Body of pancreas (tissue), 4 donors: ENCODE measurements around the gene FREM1. TPM values are rescaled to one million over a fixed set of nuclear protein-coding genes. Genes with fewer than 3 reads are reported as not detected.

Experiments
- ATAC-seq: fragments of 150-250 bp; one replicate; pipeline ENCODE4 v1.9.1; 2016
- DNase-seq, 4 donors: peaks; one replicate each; pipeline ENCODE4 v3.0.0-alpha.2; 2019
- H3K27ac ChIP-seq, 4 donors: fragments of 200-600 bp; sonication (generic); 1 replicate in 3 of 4; 2 replicates in 1 of 4; pipeline versions ENCODE4 v1.5.1 to v1.6.1; 2016 to 2019; ENCODE audit warnings: mild to moderate bottlenecking in 1 of 4, mixed read lengths in 1 of 4, moderate library complexity in 1 of 4
- H3K27me3 ChIP-seq, 2 donors: fragments of 200-600 bp; sonication (generic); one replicate each; pipeline ENCODE4 v1.6.0; 2016; ENCODE audit warnings: mild to moderate bottlenecking in 1 of 2
- H3K36me3 ChIP-seq, 2 donors: fragments of 200-600 bp; sonication (generic); replicated peaks in 1 of 2; 2 replicates each; pipeline ENCODE4 v1.5.1; 2016; ENCODE audit warnings: low read depth in 2 of 2; ENCODE audit not compliant: insufficient read depth in 1 of 2
- H3K4me1 ChIP-seq: fragments of 200-600 bp; sonication (generic); one replicate; pipeline ENCODE4 v1.6.0; 2016
- H3K4me3 ChIP-seq, 2 donors: fragments of 200-600 bp; sonication (generic); 1 replicate in 1 of 2; 2 replicates in 1 of 2; pipeline ENCODE4 v1.5.1; 2016 to 2019
- H3K9me3 ChIP-seq, 3 donors: fragments of 200-600 bp; sonication (generic); 1 replicate in 2 of 3; 2 replicates in 1 of 3; pipeline ENCODE4 v1.5.1; 2016
- POLR2A ChIP-seq, 3 donors: fragments of 450-650 bp; IDR thresholded peaks; one replicate each; pipeline ENCODE4 v1.6.1; 2016; ENCODE audit warnings: antibody characterized with exemption in 3 of 3, mild to moderate bottlenecking in 2 of 3
- WGBS, 2 donors: methylation state at CpG; one replicate each; pipeline ENCODE4 v1.1.5; 2017; 5-methylcytosine and 5-hydroxymethylcytosine counted together
- intact Hi-C: fragments of 100-400 bp; cut with DNase I; formaldehyde crosslinking; loops from one replicate; pipeline ENCODE4 v1.15.1; 2023
- total RNA-seq, 2 donors: library from RNA; depleted of rRNA; stranded (reverse); fragments of >200 nt; gene quantifications; one replicate each; pipeline ENCODE4 v1.1.0, GENCODE V29; 2016
- TF ChIP-seq, protein P1 (sequence below), 7 experiments: fragments of 450-650 bp in 4 of 7; fragments of 200-600 bp in 3 of 7; sonication (generic) in 3 of 7; IDR thresholded peaks; one replicate each; pipeline ENCODE4 v1.5.1; 2016 to 2019; ENCODE audit warnings: antibody characterized with exemption in 7 of 7

The FREM1 gene
- total RNA-seq, 2 donors from 2014 or later, result 9.1 to 19.1 TPM

DNA sequence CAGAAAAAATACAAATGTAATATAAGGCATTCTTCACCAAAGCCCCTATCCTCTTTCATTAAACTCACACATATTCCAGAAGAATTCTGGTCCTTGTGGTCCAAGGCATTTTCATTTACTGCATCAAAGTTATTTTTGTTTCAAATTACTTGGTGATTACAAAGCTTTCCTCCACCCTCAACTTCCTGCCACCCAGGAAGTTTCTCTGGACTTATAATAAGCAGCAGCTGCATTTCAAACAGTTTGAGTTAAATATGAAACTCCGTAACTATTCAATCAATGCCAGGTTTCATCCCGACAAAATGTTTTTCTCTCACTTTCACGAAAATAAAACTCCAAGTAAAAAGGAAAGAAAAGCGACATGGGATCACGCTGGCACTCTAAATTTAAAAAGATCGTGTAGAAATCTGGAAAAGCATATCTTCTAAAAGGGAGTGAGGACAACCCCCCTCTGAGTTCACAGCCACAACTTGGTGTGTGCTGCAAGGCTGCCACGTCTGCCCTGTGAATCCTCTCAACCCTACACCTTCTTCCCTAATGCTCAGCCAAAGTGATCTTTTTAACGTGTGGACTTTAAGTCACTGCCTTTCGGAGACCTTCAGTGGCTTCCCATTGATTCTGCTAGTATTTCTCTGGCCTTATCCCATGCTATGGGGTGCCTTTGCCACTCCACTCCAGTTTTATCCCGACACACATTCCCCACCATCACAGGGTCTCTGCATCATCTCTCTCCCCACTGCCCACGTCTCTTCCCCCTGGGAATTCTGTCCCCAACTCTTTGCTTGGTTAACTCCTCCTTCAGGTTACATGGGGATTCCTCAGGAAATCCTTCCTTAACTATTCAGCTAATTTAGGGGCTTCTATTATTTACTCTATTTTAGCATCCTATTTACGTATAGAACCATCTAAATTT lies 96.6 kb downstream of the FREM1 start:
- Histone ChIP-seq H3K27ac (no peak overlapping the region), H3K9me3 (no peaks in the 10 kb centered on the region), H3K4me3 (no peak overlapping the region), H3K4me1 (no peaks in the 10 kb centered on the region), H3K36me3 (peaks cover 0 to 5% of the 10 kb centered on the region in 2 donors), H3K27me3 (no peaks in the 10 kb centered on the region)
- ATAC-seq (no peak), DNase-seq (no peak)
- TF ChIP-seq POLR2A (IDR thresholded peaks at IDR 0.05), result no peak
- TF ChIP-seq, protein P1, sequence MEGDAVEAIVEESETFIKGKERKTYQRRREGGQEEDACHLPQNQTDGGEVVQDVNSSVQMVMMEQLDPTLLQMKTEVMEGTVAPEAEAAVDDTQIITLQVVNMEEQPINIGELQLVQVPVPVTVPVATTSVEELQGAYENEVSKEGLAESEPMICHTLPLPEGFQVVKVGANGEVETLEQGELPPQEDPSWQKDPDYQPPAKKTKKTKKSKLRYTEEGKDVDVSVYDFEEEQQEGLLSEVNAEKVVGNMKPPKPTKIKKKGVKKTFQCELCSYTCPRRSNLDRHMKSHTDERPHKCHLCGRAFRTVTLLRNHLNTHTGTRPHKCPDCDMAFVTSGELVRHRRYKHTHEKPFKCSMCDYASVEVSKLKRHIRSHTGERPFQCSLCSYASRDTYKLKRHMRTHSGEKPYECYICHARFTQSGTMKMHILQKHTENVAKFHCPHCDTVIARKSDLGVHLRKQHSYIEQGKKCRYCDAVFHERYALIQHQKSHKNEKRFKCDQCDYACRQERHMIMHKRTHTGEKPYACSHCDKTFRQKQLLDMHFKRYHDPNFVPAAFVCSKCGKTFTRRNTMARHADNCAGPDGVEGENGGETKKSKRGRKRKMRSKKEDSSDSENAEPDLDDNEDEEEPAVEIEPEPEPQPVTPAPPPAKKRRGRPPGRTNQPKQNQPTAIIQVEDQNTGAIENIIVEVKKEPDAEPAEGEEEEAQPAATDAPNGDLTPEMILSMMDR (IDR thresholded peaks at IDR 0.05), result no peak
- intact Hi-C loops, result no loop called here
- WGBS, 2 donors, result 79% methylated on average over 12 of the region's 12 CpGs

- Histone ChIP-seq H3K4me3 (no peak overlapping the region), H3K36me3 (peaks cover 0 to 5% of the 10 kb centered on the region in 2 donors), H3K9me3 (no peaks in the 10 kb centered on the region), H3K27me3 (no peaks in the 10 kb centered on the region), H3K27ac (no peak overlapping the region), H3K4me1 (no peaks in the 10 kb centered on the region)
- no peak for DNase-seq
- WGBS, 2 donors, result 92 to 97% methylated on average over 6 of the region's 6 CpGs
- TF ChIP-seq POLR2A (IDR thresholded peaks at IDR 0.05), result no peak
- TF ChIP-seq, protein P1 (IDR thresholded peaks at IDR 0.05), result no peak
- ATAC-seq, result no peak
- intact Hi-C loops, result no loop called here
These were observed 97.4 kb downstream of the FREM1 start for GRCh38 chr9:14812806-14813205.

DNA sequence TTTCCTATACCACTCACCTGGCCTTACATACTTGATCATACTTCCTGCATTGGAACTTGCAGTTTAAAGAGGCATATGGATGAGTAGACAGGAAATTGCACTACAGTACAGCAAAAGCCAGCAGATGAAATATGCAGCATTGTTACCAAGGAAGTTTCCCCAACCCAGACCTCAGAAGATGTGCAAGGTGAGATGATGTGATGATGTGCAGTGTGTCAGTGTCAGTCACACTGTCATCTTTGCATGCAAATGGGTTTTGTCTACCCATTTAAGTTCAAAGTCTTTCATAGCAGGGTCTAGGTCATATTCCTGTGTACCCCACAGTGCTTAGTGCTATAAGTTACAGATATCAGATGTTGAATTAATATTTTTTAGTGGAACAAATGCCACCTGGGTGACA lies 98.4 kb downstream of the FREM1 start:
- TF ChIP-seq, protein P1 (IDR thresholded peaks at IDR 0.05), result no peak
- no peak for TF ChIP-seq POLR2A (IDR thresholded peaks at IDR 0.05)
- no peaks in the 10 kb centered on the region for H3K9me3 ChIP-seq
- no peak overlapping the region for H3K27ac ChIP-seq
- intact Hi-C loops, result no loop called here
- peaks cover 0 to 5% of the 10 kb centered on the region in 2 donors for H3K36me3 ChIP-seq
- H3K27me3 ChIP-seq, result no peaks in the 10 kb centered on the region
- no peaks in the 10 kb centered on the region for H3K4me1 ChIP-seq
- ATAC-seq (no peak), DNase-seq (no peak)
- H3K4me3 ChIP-seq, result no peak overlapping the region

GRCh38 chr9:14806941-14807520 lies 103.2 kb downstream of the FREM1 start:
- no peaks in the 10 kb centered on the region for H3K4me1 ChIP-seq
- H3K27me3 ChIP-seq, result no peaks in the 10 kb centered on the region
- no peaks in the 10 kb centered on the region for H3K9me3 ChIP-seq
- intact Hi-C loops, result no loop called here
- ATAC-seq, result no peak
- no peak overlapping the region for H3K4me3 ChIP-seq
- H3K27ac ChIP-seq, result no peak overlapping the region
- TF ChIP-seq, protein P1 (IDR thresholded peaks at IDR 0.05), result no peak
- TF ChIP-seq POLR2A (IDR thresholded peaks at IDR 0.05), result no peak
- WGBS, 2 donors, result 85 to 87% methylated on average over 6 of the region's 6 CpGs
- DNase-seq, result no peak
- peaks cover 0 to 3% of the 10 kb centered on the region in 2 donors for H3K36me3 ChIP-seq
